GM12878 (cell line): ENCODE data around the gene DIS3L2. TPM values are rescaled to one million over a fixed set of nuclear protein-coding genes. Genes with fewer than 3 reads are reported as not detected.

ENCODE experiments used
- ATAC-seq: fragments of 200-7000 bp; cut with Tn5 transposase; 3 replicates; pipeline ENCODE4 v1.9.1; 2020; ENCODE audit warnings: mild to moderate bottlenecking, moderate library complexity
- BruUV-seq: library from RNA; stranded (reverse); fragments of 400-500 nt; replicated peaks from 2 replicates; lab custom pipeline; 2021; lab: Mats Ljungman, UMichigan
- CTCF ChIA-PET: fragments of 300-600 bp; sonication (Branson Sonifier 250); formaldehyde crosslinking; extraction: SDS; loops from one replicate; lab custom pipeline; 2021; ENCODE audit warnings: inconsistent platforms; lab: Yijun Ruan, JAX
- POLR2A ChIA-PET: fragments of 350-600 bp; formaldehyde crosslinking; extraction: SDS; loops from one replicate; lab custom pipeline; 2021; ENCODE audit warnings: inconsistent platforms; lab: Charles Lee
- RAD21 ChIA-PET: fragments of 300-600 bp; sonication (Branson Sonifier 250); formaldehyde crosslinking; loops from one replicate; lab custom pipeline; 2023; ENCODE audit warnings: antibody characterized with exemption; ENCODE audit not compliant: unreplicated experiment; lab: Charles Lee
- SMC1A ChIA-PET: fragments of 300-600 bp; sonication (Branson Sonifier 250); formaldehyde crosslinking; loops from one replicate; lab custom pipeline; 2023; ENCODE audit not compliant: unreplicated experiment, uncharacterized antibody; lab: Charles Lee
- DNase-seq: peaks from one replicate; pipeline ENCODE4 v3.0.0-alpha.2; 2011; ENCODE audit warnings: low read depth, low spot score
- FAIRE-seq: peaks from 3 replicates; lab custom pipeline; 2011; peaks lifted over from hg19 to GRCh38; lab: Jason Lieb, UNC
- H2AFZ ChIP-seq: 2 replicates; pipeline ENCODE4 v1.6.0; 2011; ENCODE audit warnings: low read depth, low read length, control low read depth; ENCODE audit not compliant: control insufficient read depth
- H3K27ac ChIP-seq: 2 replicates; pipeline ENCODE4 v1.5.1; 2011; ENCODE audit warnings: control low read depth; ENCODE audit not compliant: control insufficient read depth, insufficient read depth
- H3K27me3 ChIP-seq, 2 experiments: replicated peaks in 1 of 2; 2 replicates each; pipeline versions ENCODE4 v1.6.0 to v1.6.1; 2011; ENCODE audit warnings: low read length in 1 of 2; ENCODE audit not compliant: control insufficient read depth in 2 of 2, insufficient read depth in 2 of 2
- H3K36me3 ChIP-seq, 2 experiments: 2 replicates each; pipeline ENCODE4 v1.5.1; 2011; ENCODE audit warnings: low read length in 1 of 2; ENCODE audit not compliant: control insufficient read depth in 2 of 2, insufficient read depth in 2 of 2
- H3K4me1 ChIP-seq: 2 replicates; pipeline ENCODE4 v1.6.1; 2011; ENCODE audit warnings: mild to moderate bottlenecking, low read length, moderate library complexity, mixed read lengths; ENCODE audit not compliant: control insufficient read depth, insufficient read depth
- H3K4me2 ChIP-seq: 2 replicates; pipeline ENCODE4 v1.6.0; 2011; ENCODE audit warnings: control low read depth; ENCODE audit not compliant: control insufficient read depth, insufficient read depth
- H3K4me3 ChIP-seq: fragments of 200-600 bp; sonication (generic); 2 replicates; pipeline ENCODE4 v1.5.1; 2016
- H3K79me2 ChIP-seq: 2 replicates; pipeline ENCODE4 v1.6.0; 2011; ENCODE audit warnings: low read length; ENCODE audit not compliant: control insufficient read depth, insufficient read depth
- H3K9ac ChIP-seq: 2 replicates; pipeline ENCODE4 v1.8.0; 2011; ENCODE audit warnings: low read length, control low read depth, mixed read lengths; ENCODE audit not compliant: control insufficient read depth, insufficient read depth
- H3K9me3 ChIP-seq: replicated peaks from 3 replicates; pipeline ENCODE4 v1.5.1; 2011; ENCODE audit warnings: mild to moderate bottlenecking, low read length; ENCODE audit not compliant: control insufficient read depth, insufficient read depth
- H4K20me1 ChIP-seq: 2 replicates; pipeline ENCODE4 v1.6.0; 2011; ENCODE audit not compliant: control insufficient read depth, insufficient read depth
- BHLHE40 ChIP-seq, 2 experiments: fragments of 450-650 bp in 1 of 2; IDR thresholded peaks; 2 replicates each; pipeline ENCODE4 v1.6.1; 2011 to 2017; ENCODE audit warnings: low read depth in 2 of 2, borderline replicate concordance in 1 of 2, improper control_type of control experiment in 1 of 2, low read length in 1 of 2, mild to moderate bottlenecking in 1 of 2
- CBX3 ChIP-seq: fragments of 200-600 bp; sonication (generic); IDR thresholded peaks from 2 replicates; pipeline ENCODE4 v1.6.1; 2016; ENCODE audit warnings: low read depth, borderline replicate concordance
- NFYA ChIP-seq: IDR thresholded peaks from 2 replicates; pipeline ENCODE4 v1.6.1; 2011; ENCODE audit warnings: low read depth, mild to moderate bottlenecking, low read length, improper control_type of control experiment, borderline replicate concordance
- RUNX3 ChIP-seq: IDR thresholded peaks from 2 replicates; pipeline ENCODE4 v1.6.1; 2012; ENCODE audit warnings: low read length, inconsistent platforms
- SPI1 ChIP-seq: IDR thresholded peaks from 2 replicates; pipeline ENCODE4 v1.6.1; 2011; ENCODE audit warnings: low read depth, mild to moderate bottlenecking, low read length, moderate library complexity, borderline replicate concordance; ENCODE audit not compliant: insufficient read depth
- TCF7 ChIP-seq: IDR thresholded peaks from 2 replicates; pipeline ENCODE4 v1.6.1; 2014; ENCODE audit warnings: antibody characterized with exemption, borderline replicate concordance
- WGBS: methylation state at CpG from one replicate; pipeline ENCODE4 v1.1.6; 2016; ENCODE audit warnings: low lambda C conversion rate; ENCODE audit not compliant: insufficient replicate concordance, insufficient coverage; ENCODE audit errors: missing lambda C conversion rate; 5-methylcytosine and 5-hydroxymethylcytosine counted together
- in situ Hi-C: fragments of 300-500 bp; cut with MboI; formaldehyde crosslinking; loops from 9 replicates; pipeline ENCODE4 v1.14.3; 2018; ENCODE audit warnings: mixed read lengths
- intact Hi-C: fragments of 100-400 bp; cut with micrococcal nuclease; formaldehyde crosslinking; loops from one replicate; pipeline ENCODE4 v1.14.2; 2022; ENCODE audit not compliant: unreplicated experiment
- polyA plus RNA-seq, 11 experiments: library from polyadenylated mRNA; depleted of rRNA in 4 of 11; unstranded in 6 of 11; stranded (reverse) in 5 of 11; fragments of >200 nt; fragmentation: Nextera tagmentation in 4 of 11; fragmentation: Illumina TruSeq in 1 of 11; extraction: Ambion mirVana in 4 of 11; extraction: Trizol in 1 of 11; gene quantifications; 1 replicate in 1 of 11; 2 replicates in 10 of 11; pipeline versions ENCODE4 v1.2.1 to v1.2.3, GENCODE V29; 2011 to 2016; ENCODE audit warnings: inconsistent platforms in 2 of 11, missing spikeins in 2 of 11, low read depth in 1 of 11
- total RNA-seq, 4 experiments: library from RNA; depleted of rRNA in 3 of 4; stranded (reverse); fragments of >200 nt in 3 of 4; fragmentation: Illumina TruSeq in 1 of 4; extraction: Trizol in 1 of 4; gene quantifications; 2 replicates each; pipeline versions ENCODE4 v1.2.1 to v1.2.3, GENCODE V29; 2013 to 2021

DIS3L2 gene
- total and polyA plus RNA-seq, 10 of the 15 experiments (the other 5 are each of a cell fraction or from before 2014, with no cell fraction given), result 3.5 to 27.1 (median 16.0) TPM

DNA sequence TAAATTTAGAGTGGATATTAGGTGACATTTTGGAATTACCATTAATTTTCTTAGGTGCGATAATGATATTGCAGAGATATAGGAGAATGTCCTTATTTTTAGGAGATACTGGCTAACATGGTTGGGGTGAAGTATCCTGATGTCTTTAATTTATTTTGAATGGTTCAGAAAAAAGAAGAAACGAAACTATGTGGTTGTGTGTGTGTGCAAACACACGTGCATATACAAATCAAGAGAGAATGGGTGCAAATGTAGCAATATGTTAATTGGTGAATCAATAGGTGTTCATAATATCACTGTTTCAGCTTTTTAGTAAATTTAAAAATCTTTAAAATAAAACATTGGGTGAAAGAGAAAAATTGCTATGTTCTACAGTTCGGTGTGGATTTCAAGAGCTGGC is 140.9 kb downstream of the DIS3L2 start:
- ATAC-seq (peak; percentile 36; the same call in 1 of the 3 replicates), DNase-seq (no peak), FAIRE-seq (peak; percentile 35)
- no peak overlapping the region for H3K4me2 ChIP-seq
- H3K79me2 ChIP-seq, result no peaks in the 10 kb centered on the region
- intact Hi-C loops, result no loop called here
- SMC1A ChIA-PET, result interaction anchor here (1.2 kb wide), 1 partner anchor 193 kb away, joined by 3 read pairs; no protein-coding TSS in a partner anchor
- TF ChIP-seq NFYA, result no peak
- TF ChIP-seq CBX3, result no peak
- TF ChIP-seq BHLHE40 (IDR thresholded peaks at IDR 0.05; ENCODE audit: borderline replicate concordance in 1 of 2, low read depth in 2 of 2, low read length in 1 of 2), result peak; percentile 86 to 91
- TF ChIP-seq RUNX3, result peak; percentile 28; the same call in 1 of the 2 replicates
- TF ChIP-seq TCF7, result no peak
- TF ChIP-seq SPI1, result 0 out of 2 replicates have a peak, but pooled peaks have one; percentile 35
- H3K4me1 ChIP-seq, result peaks cover 5% of the 10 kb centered on the region; the same call in 1 of the 2 replicates
- no peaks in the 10 kb centered on the region; the same call in 1 of the 3 replicates for H3K9me3 ChIP-seq
- no peaks in the 10 kb centered on the region for H4K20me1 ChIP-seq
- no peak overlapping the region for H2AFZ ChIP-seq
- RAD21 ChIA-PET, result no interaction called here
- no peak overlapping the region for H3K27ac ChIP-seq
- WGBS, result 64% methylated on average over 4 of the region's 4 CpGs
- no peak overlapping the region for H3K4me3 ChIP-seq
- no TSS peak for BruUV-seq
- POLR2A ChIA-PET, result no interaction called here
- in situ Hi-C loops, result no loop called here
- peaks cover 0 to under 1% of the 10 kb centered on the region in 2 experiments; a peak in 1 of 4 replicates for H3K36me3 ChIP-seq
- H3K9ac ChIP-seq, result no peak overlapping the region
- CTCF ChIA-PET, result interaction anchor here (2.0 kb wide), 1 partner anchor 10 kb away, joined by 4 read pairs; no protein-coding TSS in a partner anchor
- H3K27me3 ChIP-seq, result no peaks in the 10 kb centered on the region
